KMS-11 (cell line): ENCODE measurements around the gene MYRF.

Source experiments
- H2AFZ ChIP-seq: fragments of 200-600 bp; sonication (generic); 2 replicates; pipeline ENCODE4 v1.6.1; 2016; ENCODE audit warnings: antibody characterized with exemption, mixed run types, low read depth
- H3K27ac ChIP-seq: fragments of 200-600 bp; sonication (generic); 2 replicates; pipeline ENCODE4 v1.6.1; 2016; ENCODE audit warnings: mild to moderate bottlenecking, mixed run types
- H3K27me3 ChIP-seq: fragments of 200-600 bp; sonication (generic); 2 replicates; pipeline ENCODE4 v1.6.1; 2017; ENCODE audit warnings: mild to moderate bottlenecking, low read depth, mixed run types, moderate library complexity; ENCODE audit not compliant: insufficient read depth
- H3K36me3 ChIP-seq: fragments of 200-600 bp; sonication (generic); 2 replicates; pipeline ENCODE4 v1.6.1; 2017; ENCODE audit warnings: mild to moderate bottlenecking, mixed run types; ENCODE audit not compliant: insufficient read depth
- H3K4me1 ChIP-seq: fragments of 200-600 bp; sonication (generic); 2 replicates; pipeline ENCODE4 v1.6.1; 2016; ENCODE audit warnings: mild to moderate bottlenecking, low read depth, mixed run types; ENCODE audit not compliant: poor library complexity, severe bottlenecking
- H3K4me2 ChIP-seq: fragments of 200-600 bp; sonication (generic); 2 replicates; pipeline ENCODE4 v1.7.0; 2016; ENCODE audit warnings: mild to moderate bottlenecking, mixed run types
- H3K4me3 ChIP-seq: fragments of 200-600 bp; sonication (generic); IDR thresholded peaks from 2 replicates; pipeline ENCODE4 v1.6.1; 2017; ENCODE audit warnings: low read depth, low read length, mixed read lengths; ENCODE audit not compliant: insufficient read depth
- H3K79me2 ChIP-seq: fragments of 200-600 bp; sonication (generic); 2 replicates; pipeline ENCODE4 v1.6.1; 2016; ENCODE audit warnings: low read depth, mixed run types; ENCODE audit not compliant: insufficient read depth
- H3K9ac ChIP-seq: fragments of 200-600 bp; sonication (generic); 2 replicates; pipeline ENCODE4 v1.6.1; 2016; ENCODE audit warnings: mild to moderate bottlenecking, mixed run types
- H4K20me1 ChIP-seq: fragments of 200-600 bp; sonication (generic); 2 replicates; pipeline ENCODE4 v1.6.1; 2016; ENCODE audit warnings: mild to moderate bottlenecking, mixed run types; ENCODE audit not compliant: insufficient read depth
- CTCF ChIP-seq: fragments of 200-600 bp; sonication (generic); conservative IDR thresholded peaks from 2 replicates; pipeline ENCODE4 v1.6.1; 2017; ENCODE audit warnings: low read depth, mild to moderate bottlenecking, antibody characterized with exemption, low read length, moderate library complexity, mixed read lengths

Gene MYRF

DNA sequence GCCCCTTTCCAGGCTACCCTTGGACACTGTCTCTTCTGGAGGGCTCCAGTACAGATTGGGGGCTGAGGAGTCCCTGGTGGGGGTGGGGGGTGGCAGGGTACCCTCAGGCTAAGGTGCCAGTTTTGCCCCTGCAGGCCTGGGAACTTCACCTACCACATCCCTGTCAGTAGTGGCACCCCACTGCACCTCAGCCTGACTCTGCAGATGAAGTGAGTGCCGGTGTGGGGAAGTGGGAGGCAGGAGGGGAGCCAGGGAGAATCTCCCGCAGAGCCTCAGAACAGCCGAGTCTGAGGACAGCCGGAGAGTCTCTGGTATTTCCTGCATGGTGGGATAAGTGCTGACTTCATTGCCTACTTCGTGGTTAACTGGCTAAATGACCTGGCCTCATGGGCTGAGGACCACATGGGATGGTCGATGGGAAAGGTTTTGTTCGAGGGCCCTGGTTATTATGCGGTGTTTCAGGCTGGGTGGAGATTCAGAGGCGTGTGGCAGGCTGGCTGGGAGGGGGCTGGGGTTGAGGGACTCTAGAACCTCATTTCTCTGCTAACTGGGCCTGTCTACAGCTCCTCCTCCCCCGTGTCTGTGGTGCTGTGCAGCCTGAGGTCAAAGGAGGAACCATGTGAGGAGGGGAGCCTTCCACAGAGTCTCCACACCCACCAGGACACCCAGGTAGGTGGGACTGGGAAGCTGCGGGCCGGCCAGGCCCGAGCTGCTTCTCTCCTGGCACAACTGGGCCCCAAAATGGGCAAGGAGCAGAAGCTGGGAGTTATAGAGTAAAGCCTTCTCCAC lies 31.5 kb downstream of the MYRF start:
- no peak overlapping the region for H3K27ac ChIP-seq
- H3K9ac ChIP-seq = no peak overlapping the region
- H4K20me1 ChIP-seq = no peaks in the 10 kb centered on the region
- no peak overlapping the region for H3K4me2 ChIP-seq
- no peaks in the 10 kb centered on the region for H3K79me2 ChIP-seq
- no peak for TF ChIP-seq CTCF
- no peaks in the 10 kb centered on the region for H3K4me1 ChIP-seq
- no peak overlapping the region for H2AFZ ChIP-seq
- peaks cover 2% of the 10 kb centered on the region; the same call in 1 of the 2 replicates for H3K36me3 ChIP-seq
- H3K27me3 ChIP-seq = no peaks in the 10 kb centered on the region
- no peak overlapping the region for H3K4me3 ChIP-seq

DNA sequence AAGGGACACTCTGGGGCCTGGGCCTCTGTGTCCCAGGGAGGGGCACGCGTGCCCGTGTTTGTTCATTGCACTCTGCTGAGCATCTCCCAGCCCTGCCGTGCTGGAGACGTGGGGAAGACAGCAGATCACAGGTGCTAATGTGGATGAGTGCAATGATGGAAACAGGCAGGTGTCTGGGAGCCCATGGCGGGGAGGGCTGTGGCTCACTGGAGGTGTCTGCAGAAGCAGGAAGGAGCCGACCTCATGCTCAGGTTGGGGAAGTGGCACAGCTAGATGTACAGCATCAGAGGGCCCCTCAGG lies 32.0 kb downstream of the MYRF start:
- peaks cover 6% of the 10 kb centered on the region; the same call in 1 of the 2 replicates for H3K36me3 ChIP-seq
- no peak overlapping the region for H2AFZ ChIP-seq

DNA sequence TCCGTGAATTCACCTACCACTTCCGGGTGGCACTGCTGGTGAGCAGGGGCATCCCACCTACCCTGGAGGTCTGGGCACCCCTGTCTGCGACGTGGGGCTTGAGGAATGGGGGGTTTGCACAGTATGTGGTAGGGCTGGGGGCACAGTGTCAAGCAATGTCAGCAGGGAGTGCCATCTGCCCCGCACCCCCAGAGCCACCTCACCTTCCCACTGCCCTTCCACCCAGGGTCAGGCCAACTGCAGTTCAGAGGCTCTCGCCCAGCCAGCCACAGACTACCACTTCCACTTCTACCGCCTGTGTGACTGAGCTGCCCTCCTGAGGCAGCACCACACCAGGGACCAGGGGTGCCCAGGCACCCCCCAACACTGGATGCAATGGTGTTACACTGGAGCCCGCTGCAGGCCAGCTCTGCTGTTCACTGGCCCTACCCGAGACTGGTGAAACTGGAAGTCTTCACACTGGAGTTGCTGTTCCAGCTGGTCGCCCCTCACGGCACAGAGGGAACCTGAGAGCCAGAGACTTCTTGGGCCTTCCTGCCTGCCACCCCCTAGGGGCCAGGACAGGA lies 33.5 kb downstream of the MYRF start:
- H4K20me1 ChIP-seq = no peaks in the 10 kb centered on the region
- no peaks in the 10 kb centered on the region for H3K4me1 ChIP-seq
- no peaks in the 10 kb centered on the region for H3K27me3 ChIP-seq
- peaks cover 12% of the 10 kb centered on the region for H3K79me2 ChIP-seq
- H3K9ac ChIP-seq = no peak overlapping the region
- no peak overlapping the region for H3K4me2 ChIP-seq
- H3K4me3 ChIP-seq = no peak overlapping the region
- H3K36me3 ChIP-seq = peaks cover 6% of the 10 kb centered on the region; the same call in 1 of the 2 replicates
- no peak overlapping the region for H3K27ac ChIP-seq
- H2AFZ ChIP-seq = no peak overlapping the region
- no peak for TF ChIP-seq CTCF

More for the DNA sequence above, 32.0 kb downstream of the MYRF start:
- Histone ChIP-seq H3K4me3 (no peak overlapping the region), H4K20me1 (no peaks in the 10 kb centered on the region), H3K79me2 (no peaks in the 10 kb centered on the region), H3K4me1 (no peaks in the 10 kb centered on the region), H3K9ac (no peak overlapping the region), H3K27ac (no peak overlapping the region), H3K27me3 (no peaks in the 10 kb centered on the region), H3K4me2 (no peak overlapping the region)
- no peak for TF ChIP-seq CTCF

- no peak overlapping the region for H3K4me3 ChIP-seq
- no peak overlapping the region for H3K27ac ChIP-seq
Measured at GRCh38 chr11:61787928-61788491, 35.6 kb downstream of the MYRF start.

More at GRCh38 chr11:61787928-61788491, 35.6 kb downstream of the MYRF start:
- H3K4me2 ChIP-seq = no peak overlapping the region
- H3K27me3 ChIP-seq = no peaks in the 10 kb centered on the region
- H3K79me2 ChIP-seq = peaks cover 29% of the 10 kb centered on the region
- no peak overlapping the region for H2AFZ ChIP-seq
- no peaks in the 10 kb centered on the region for H4K20me1 ChIP-seq
- peaks cover 8% of the 10 kb centered on the region for H3K4me1 ChIP-seq
- peak; percentile 48 for TF ChIP-seq CTCF
- H3K9ac ChIP-seq = no peak overlapping the region
- peaks cover 6% of the 10 kb centered on the region; the same call in 1 of the 2 replicates for H3K36me3 ChIP-seq
